ENCODE results near the gene ALPI. TPM values are rescaled to one million over a fixed set of nuclear protein-coding genes. Genes with fewer than 3 reads are reported as not detected.

The ALPI gene
- total and polyA plus RNA-seq, 12 donors = not detected

GRCh38 chr2:232456296-232457120 is 555 bp downstream of the ALPI start:
- H3K27me3 ChIP-seq = peaks cover 0 to 56% (median 32%) of the 10 kb centered on the region in 7 donors
- no peaks in the 10 kb centered on the region for H3K9me3 ChIP-seq
- no peaks in the 10 kb centered on the region for H3K4me1 ChIP-seq
- WGBS, 2 donors = 90 to 93% methylated on average over 27 of the region's 27 CpGs
- no peak for TF ChIP-seq CTCF (IDR thresholded peaks at IDR 0.05)
- H3K36me3 ChIP-seq = no peaks in the 10 kb centered on the region
- intact Hi-C loops (cut with DNase I) = loop anchor here in 1 of 10 donors (5.0 kb wide), 1 partner anchor 56 kb away; no protein-coding TSS in a partner anchor
- DNase-seq = no peak
- no peak overlapping the region for H3K4me3 ChIP-seq
- H3K27ac ChIP-seq = no peak overlapping the region
- no peak for ATAC-seq

GRCh38 chr2:232457121-232458011 is 1.4 kb downstream of the ALPI start:
- intact Hi-C loops (cut with DNase I) = loop anchor here in 1 of 10 donors (5.0 kb wide), 1 partner anchor 55 kb away; no protein-coding TSS in a partner anchor
- DNase-seq = no peak

DNA sequence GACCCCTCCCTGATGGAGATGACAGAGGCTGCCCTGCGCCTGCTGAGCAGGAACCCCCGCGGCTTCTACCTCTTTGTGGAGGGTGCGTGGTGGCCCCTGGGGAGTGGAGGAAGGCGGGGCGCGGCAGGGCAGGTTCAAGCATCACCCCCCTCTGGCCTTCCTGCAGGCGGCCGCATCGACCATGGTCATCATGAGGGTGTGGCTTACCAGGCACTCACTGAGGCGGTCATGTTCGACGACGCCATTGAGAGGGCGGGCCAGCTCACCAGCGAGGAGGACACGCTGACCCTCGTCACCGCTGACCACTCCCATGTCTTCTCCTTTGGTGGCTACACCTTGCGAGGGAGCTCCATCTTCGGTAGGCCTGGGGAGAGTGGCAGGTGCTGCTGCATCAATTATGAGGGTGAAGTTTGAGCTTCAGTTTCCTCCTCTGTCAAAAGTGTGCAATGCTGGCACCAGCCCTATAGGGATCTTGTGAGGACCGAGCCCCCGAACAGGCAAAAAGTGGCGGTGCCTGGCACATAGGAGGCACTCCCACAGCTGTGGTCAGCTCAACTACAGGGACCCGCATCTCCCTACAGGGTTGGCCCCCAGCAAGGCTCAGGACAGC is 2.2 kb downstream of the ALPI start:
- Histone ChIP-seq H3K27me3 (peaks cover 0 to 61% (median 32%) of the 10 kb centered on the region in 7 donors), H3K4me3 (no peak overlapping the region), H3K4me1 (no peaks in the 10 kb centered on the region), H3K9me3 (no peaks in the 10 kb centered on the region), H3K36me3 (no peaks in the 10 kb centered on the region), H3K27ac (no peak overlapping the region)
- DNase-seq (no peak), ATAC-seq (no peak)
- intact Hi-C loops (cut with DNase I) = loop anchor here in 1 of 10 donors (5.0 kb wide), 1 partner anchor 54 kb away; no protein-coding TSS in a partner anchor
- 83 to 87% methylated on average over 25 of the region's 25 CpGs for WGBS, 2 donors
- no peak for TF ChIP-seq CTCF (IDR thresholded peaks at IDR 0.05)

More at GRCh38 chr2:232457121-232458011, 1.4 kb downstream of the ALPI start:
- H3K27me3 ChIP-seq = peaks cover 0 to 59% (median 32%) of the 10 kb centered on the region in 7 donors
- no peaks in the 10 kb centered on the region for H3K4me1 ChIP-seq
- ATAC-seq = no peak
- no peak for TF ChIP-seq CTCF (IDR thresholded peaks at IDR 0.05)
- no peak overlapping the region for H3K4me3 ChIP-seq
- no peaks in the 10 kb centered on the region for H3K9me3 ChIP-seq
- H3K27ac ChIP-seq = no peak overlapping the region
- WGBS, 2 donors = 84 to 87% methylated on average over 20 to 21 of the region's 21 CpGs
- no peaks in the 10 kb centered on the region for H3K36me3 ChIP-seq

Measured in heart right ventricle (tissue), 16 donors.